Measurements from ENCODE around the gene C19orf81. TPM values are rescaled to one million over a fixed set of nuclear protein-coding genes. Genes with fewer than 3 reads are reported as not detected.
"Not testable (repeated sequence)": the region's sequence is repeated elsewhere in the genome, so short reads cannot be mapped to it uniquely, and the experiment has no call there.

C19orf81 gene
- total and polyA plus RNA-seq, 4 donors, result 1.4 to 7.1 (median 6.2) TPM

- Histone ChIP-seq H3K27ac (ENCODE audit: low read depth, low read length) (no peak overlapping the region), H3K27me3 (ENCODE audit: control insufficient read depth, insufficient read depth, low read length) (peaks cover 3% of the 10 kb centered on the region), H3K36me3 (ENCODE audit: control insufficient read depth, insufficient read depth, low read length) (no peaks in the 10 kb centered on the region), H3K4me3 (ENCODE audit: low read depth, low read length) (no peak overlapping the region), H3K4me1 (ENCODE audit: control insufficient read depth, insufficient read depth, low read length) (peaks cover 14% of the 10 kb centered on the region), H3K9me3 (ENCODE audit: control insufficient read depth, insufficient read depth, low read length) (peaks cover 1% of the 10 kb centered on the region)
- WGBS (ENCODE audit: insufficient coverage), result 12% methylated on average over 56 of the region's 56 CpGs
- DNase-seq (ENCODE audit: low read depth in 4 of 6, low spot score in 6 of 6), result peak; percentile 70 to 99 (median 88)
These were observed 41.1 kb upstream of the C19orf81 start for GRCh38 chr19:50607874-50608785.

GRCh38 chr19:50612504-50613404, 36.5 kb upstream of the C19orf81 start:
- not testable (repeated sequence) for DNase-seq (ENCODE audit: low read depth in 4 of 6, low spot score in 6 of 6); H3K36me3 ChIP-seq (ENCODE audit: control insufficient read depth, insufficient read depth, low read length)
- WGBS (ENCODE audit: insufficient coverage), result 83% methylated on average over 5 of the region's 11 CpGs

GRCh38 chr19:50618379-50618778, 30.9 kb upstream of the C19orf81 start:
- 95% methylated on average over 2 of the region's 5 CpGs for WGBS (ENCODE audit: insufficient coverage)
- not testable (repeated sequence) for DNase-seq (ENCODE audit: low read depth in 4 of 6, low spot score in 6 of 6)

More at GRCh38 chr19:50612504-50613404, 36.5 kb upstream of the C19orf81 start:
- H3K4me3 ChIP-seq (ENCODE audit: low read depth, low read length); H3K9me3 ChIP-seq (ENCODE audit: control insufficient read depth, insufficient read depth, low read length); H3K4me1 ChIP-seq (ENCODE audit: control insufficient read depth, insufficient read depth, low read length); H3K27ac ChIP-seq (ENCODE audit: low read depth, low read length); H3K27me3 ChIP-seq (ENCODE audit: control insufficient read depth, insufficient read depth, low read length): not testable (repeated sequence)

GRCh38 chr19:50619184-50619583, 30.1 kb upstream of the C19orf81 start:
- H3K36me3 ChIP-seq (ENCODE audit: control insufficient read depth, insufficient read depth, low read length); H3K9me3 ChIP-seq (ENCODE audit: control insufficient read depth, insufficient read depth, low read length); H3K4me3 ChIP-seq (ENCODE audit: low read depth, low read length); H3K4me1 ChIP-seq (ENCODE audit: control insufficient read depth, insufficient read depth, low read length); H3K27me3 ChIP-seq (ENCODE audit: control insufficient read depth, insufficient read depth, low read length); H3K27ac ChIP-seq (ENCODE audit: low read depth, low read length); DNase-seq (ENCODE audit: low read depth in 4 of 6, low spot score in 6 of 6): not testable (repeated sequence)
- 91% methylated on average over 5 of the region's 5 CpGs for WGBS (ENCODE audit: insufficient coverage)

More at GRCh38 chr19:50618379-50618778, 30.9 kb upstream of the C19orf81 start:
- H3K36me3 ChIP-seq (ENCODE audit: control insufficient read depth, insufficient read depth, low read length); H3K27ac ChIP-seq (ENCODE audit: low read depth, low read length); H3K4me3 ChIP-seq (ENCODE audit: low read depth, low read length); H3K27me3 ChIP-seq (ENCODE audit: control insufficient read depth, insufficient read depth, low read length); H3K4me1 ChIP-seq (ENCODE audit: control insufficient read depth, insufficient read depth, low read length); H3K9me3 ChIP-seq (ENCODE audit: control insufficient read depth, insufficient read depth, low read length): not testable (repeated sequence)

DNA sequence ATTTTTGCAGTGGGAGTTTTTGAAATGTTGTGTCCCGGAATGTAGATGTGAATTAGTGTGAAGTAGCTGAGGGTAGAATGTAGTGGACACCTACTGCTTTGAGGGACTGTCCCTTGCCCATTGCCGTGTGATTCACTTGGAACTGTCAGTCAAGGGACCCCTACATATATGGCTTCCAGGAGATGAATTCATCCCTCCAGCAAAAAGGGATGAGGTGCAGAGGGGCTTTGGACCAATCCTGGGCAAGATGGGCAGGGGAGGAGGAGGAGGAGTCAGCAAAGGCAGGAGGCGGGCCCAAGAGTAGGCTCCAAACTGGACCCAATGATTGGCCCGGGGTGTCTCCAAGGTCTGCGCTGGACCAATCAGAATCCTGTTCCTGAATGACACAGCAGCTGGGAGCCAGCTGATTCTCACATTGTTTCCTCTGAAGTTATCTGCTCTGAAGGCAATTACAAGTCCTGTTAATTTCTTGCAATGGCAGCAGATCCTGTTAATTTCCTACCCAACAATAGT, 28.8 kb upstream of the C19orf81 start:
- H3K4me3 ChIP-seq (ENCODE audit: low read depth, low read length); H3K9me3 ChIP-seq (ENCODE audit: control insufficient read depth, insufficient read depth, low read length); H3K27ac ChIP-seq (ENCODE audit: low read depth, low read length); H3K4me1 ChIP-seq (ENCODE audit: control insufficient read depth, insufficient read depth, low read length); H3K36me3 ChIP-seq (ENCODE audit: control insufficient read depth, insufficient read depth, low read length); H3K27me3 ChIP-seq (ENCODE audit: control insufficient read depth, insufficient read depth, low read length): not testable (repeated sequence)
- no CpG with 5 or more reads among the region's 5 CpGs for WGBS (ENCODE audit: insufficient coverage)
- DNase-seq (ENCODE audit: low read depth in 4 of 6, low spot score in 6 of 6), result peak in 1 of 6 donors; percentile 65

DNA sequence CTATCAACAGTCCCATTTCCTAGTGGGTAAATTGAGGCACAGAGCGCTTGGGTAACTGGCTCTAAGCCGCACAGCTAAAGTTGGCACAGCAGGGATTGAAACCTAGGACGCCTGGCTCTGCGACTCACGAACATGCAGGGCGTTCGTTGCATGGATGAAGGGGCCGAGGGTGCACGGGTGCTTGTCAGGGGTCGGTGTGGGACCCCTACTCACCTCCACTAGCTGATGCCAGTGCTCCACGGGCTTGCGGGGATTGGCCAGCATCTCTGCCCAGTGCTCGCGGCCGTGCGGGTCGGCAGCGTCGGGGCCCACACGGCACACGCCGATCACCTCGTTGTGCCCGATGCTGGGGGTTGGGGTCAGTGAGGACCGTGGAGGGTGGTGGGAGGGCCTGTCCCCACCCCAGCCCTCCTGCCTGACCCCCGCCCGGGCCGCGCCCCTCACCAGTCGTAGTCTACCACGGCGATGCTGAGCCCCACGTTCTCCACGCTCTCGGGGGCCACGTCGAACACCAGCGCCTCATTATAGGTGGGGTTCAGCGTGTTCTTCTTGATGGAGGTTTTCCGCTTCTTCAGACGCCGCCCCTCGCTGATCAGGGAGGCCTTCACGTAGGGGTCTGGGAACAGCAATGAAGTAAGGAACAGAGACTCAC, 24.2 kb upstream of the C19orf81 start:
- no peak overlapping the region for H3K4me3 ChIP-seq (ENCODE audit: low read depth, low read length)
- no peak overlapping the region for H3K27ac ChIP-seq (ENCODE audit: low read depth, low read length)
- 93% methylated on average over 39 of the region's 44 CpGs for WGBS (ENCODE audit: insufficient coverage)
- no peak for DNase-seq (ENCODE audit: low read depth in 4 of 6, low spot score in 6 of 6)
- no peaks in the 10 kb centered on the region for H3K27me3 ChIP-seq (ENCODE audit: control insufficient read depth, insufficient read depth, low read length)
- peaks cover 36% of the 10 kb centered on the region for H3K36me3 ChIP-seq (ENCODE audit: control insufficient read depth, insufficient read depth, low read length)
- peaks cover 7% of the 10 kb centered on the region for H3K4me1 ChIP-seq (ENCODE audit: control insufficient read depth, insufficient read depth, low read length)
- no peaks in the 10 kb centered on the region for H3K9me3 ChIP-seq (ENCODE audit: control insufficient read depth, insufficient read depth, low read length)

GRCh38 chr19:50626011-50626410, 23.2 kb upstream of the C19orf81 start:
- 36% methylated on average over 4 of the region's 4 CpGs for WGBS (ENCODE audit: insufficient coverage)
- Histone ChIP-seq H3K4me3 (ENCODE audit: low read depth, low read length) (no peak overlapping the region), H3K4me1 (ENCODE audit: control insufficient read depth, insufficient read depth, low read length) (peaks cover 7% of the 10 kb centered on the region), H3K27me3 (ENCODE audit: control insufficient read depth, insufficient read depth, low read length) (no peaks in the 10 kb centered on the region), H3K36me3 (ENCODE audit: control insufficient read depth, insufficient read depth, low read length) (peaks cover 37% of the 10 kb centered on the region), H3K9me3 (ENCODE audit: control insufficient read depth, insufficient read depth, low read length) (no peaks in the 10 kb centered on the region), H3K27ac (ENCODE audit: low read depth, low read length) (no peak overlapping the region)
- DNase-seq (ENCODE audit: low read depth in 4 of 6, low spot score in 6 of 6), result no peak

DNA sequence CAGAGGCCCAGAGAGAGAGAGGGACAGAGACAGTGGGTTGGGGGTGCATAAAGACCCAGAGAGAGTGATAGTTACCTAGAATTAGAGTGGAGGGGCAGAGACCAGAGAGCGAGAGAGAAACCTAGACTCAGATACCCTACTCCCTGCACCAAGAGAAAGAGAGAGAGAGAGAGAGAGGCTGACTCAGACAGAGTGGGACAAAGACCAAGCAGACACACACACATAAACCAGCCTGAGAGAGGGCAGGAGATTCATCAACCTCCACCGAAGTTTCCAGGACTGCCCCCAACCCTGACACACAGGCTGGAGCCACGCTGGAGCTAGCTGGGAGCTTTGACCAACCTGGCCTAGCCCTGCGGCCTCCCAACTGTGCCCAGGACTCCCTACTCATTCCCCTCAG, 22.4 kb upstream of the C19orf81 start:
- Histone ChIP-seq H3K4me1 (ENCODE audit: control insufficient read depth, insufficient read depth, low read length) (peaks cover 7% of the 10 kb centered on the region), H3K27me3 (ENCODE audit: control insufficient read depth, insufficient read depth, low read length) (no peaks in the 10 kb centered on the region), H3K4me3 (ENCODE audit: low read depth, low read length) (no peak overlapping the region), H3K27ac (ENCODE audit: low read depth, low read length) (no peak overlapping the region), H3K36me3 (ENCODE audit: control insufficient read depth, insufficient read depth, low read length) (peaks cover 37% of the 10 kb centered on the region), H3K9me3 (ENCODE audit: control insufficient read depth, insufficient read depth, low read length) (no peaks in the 10 kb centered on the region)
- no peak for DNase-seq (ENCODE audit: low read depth in 4 of 6, low spot score in 6 of 6)
- WGBS (ENCODE audit: insufficient coverage), result 72% methylated on average over 3 of the region's 4 CpGs

DNA sequence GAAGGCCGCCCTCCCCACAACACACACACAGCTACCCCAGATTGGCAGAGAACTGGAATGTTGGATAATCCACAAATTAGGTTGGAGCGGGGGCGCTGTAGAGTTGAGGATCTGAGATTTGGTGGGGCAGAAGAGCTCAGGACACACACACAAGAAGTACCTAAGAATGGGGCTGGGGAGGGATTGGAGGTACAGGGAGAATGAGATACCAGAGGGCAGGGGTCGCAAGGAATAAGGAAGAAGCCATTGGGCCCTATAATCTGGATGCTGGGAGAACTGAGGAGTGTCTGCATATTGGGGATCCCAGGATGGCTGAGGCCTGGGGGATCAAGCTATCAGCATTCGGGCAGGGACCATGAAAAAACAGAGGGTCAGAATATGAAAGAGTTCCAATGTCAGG, 21.1 kb upstream of the C19orf81 start:
- Histone ChIP-seq H3K9me3 (ENCODE audit: control insufficient read depth, insufficient read depth, low read length) (no peaks in the 10 kb centered on the region), H3K36me3 (ENCODE audit: control insufficient read depth, insufficient read depth, low read length) (peaks cover 42% of the 10 kb centered on the region), H3K4me1 (ENCODE audit: control insufficient read depth, insufficient read depth, low read length) (peaks cover 7% of the 10 kb centered on the region), H3K4me3 (ENCODE audit: low read depth, low read length) (no peak overlapping the region), H3K27ac (ENCODE audit: low read depth, low read length) (no peak overlapping the region), H3K27me3 (ENCODE audit: control insufficient read depth, insufficient read depth, low read length) (no peaks in the 10 kb centered on the region)
- DNase-seq (ENCODE audit: low read depth in 4 of 6, low spot score in 6 of 6), result no peak
- 86% methylated on average over 4 of the region's 5 CpGs for WGBS (ENCODE audit: insufficient coverage)

All from spinal cord (tissue), 10 donors.